Caco-2 (cell line): ENCODE results near the gene CAMSAP3. TPM values are rescaled to one million over a fixed set of nuclear protein-coding genes. Genes with fewer than 3 reads are reported as not detected.

Experiments
- BruUV-seq: library from RNA; stranded (reverse); fragments of 400-500 nt; replicated peaks from 2 replicates; lab custom pipeline; 2021; lab: Mats Ljungman, UMichigan
- CTCF ChIA-PET: fragments of 300-600 bp; sonication (Branson Sonifier 250); formaldehyde crosslinking; loops from one replicate; lab custom pipeline; 2022; ENCODE audit warnings: antibody characterized with exemption; lab: Charles Lee
- POLR2A ChIA-PET: fragments of 300-600 bp; sonication (Branson Sonifier 250); formaldehyde crosslinking; loops from one replicate; lab custom pipeline; 2022; ENCODE audit warnings: antibody characterized with exemption; lab: Charles Lee
- DNase-seq, 2 experiments: peaks; one replicate each; pipeline versions ENCODE4 v3.0.0 to v3.0.0-alpha.2; 2020 to 2022
- H3K27me3 ChIP-seq: replicated peaks from 2 replicates; pipeline ENCODE4 v1.6.0; 2011; ENCODE audit warnings: low read length; ENCODE audit not compliant: control insufficient read depth, insufficient read depth
- H3K36me3 ChIP-seq: 2 replicates; pipeline ENCODE4 v1.5.1; 2011; ENCODE audit warnings: low read length; ENCODE audit not compliant: control insufficient read depth, insufficient read depth
- H3K4me1 ChIP-seq: fragments of 250-450 bp; sonication (Bioruptor Pico); 2 replicates; pipeline ENCODE4 v1.5.1; 2020; ENCODE audit warnings: mild to moderate bottlenecking
- H3K4me3 ChIP-seq: 2 replicates; pipeline ENCODE4 v1.5.1; 2011; ENCODE audit warnings: low read depth, mild to moderate bottlenecking, control low read depth, low read length
- H3K9me3 ChIP-seq: fragments of 250-450 bp; sonication (Bioruptor Pico); 2 replicates; pipeline ENCODE4 v1.5.1; 2020; ENCODE audit warnings: mild to moderate bottlenecking, moderate library complexity
- H3K27ac Mint-ChIP-seq: one replicate; pipeline ENCODE4 v1.8.0; 2022; ENCODE audit warnings: mixed read lengths; ENCODE audit not compliant: unreplicated experiment
- H3K27me3 Mint-ChIP-seq: one replicate; pipeline ENCODE4 v1.8.0; 2022; ENCODE audit warnings: mixed read lengths; ENCODE audit not compliant: insufficient read depth, unreplicated experiment
- H3K36me3 Mint-ChIP-seq: one replicate; pipeline ENCODE4 v1.8.0; 2022; ENCODE audit warnings: mild to moderate bottlenecking, mixed read lengths; ENCODE audit not compliant: insufficient read depth, unreplicated experiment
- H3K4me1 Mint-ChIP-seq: one replicate; pipeline ENCODE4 v1.8.0; 2022; ENCODE audit warnings: low read depth, mixed read lengths; ENCODE audit not compliant: unreplicated experiment
- H3K4me3 Mint-ChIP-seq: one replicate; pipeline ENCODE4 v1.8.0; 2022; ENCODE audit warnings: mild to moderate bottlenecking, moderate library complexity, mixed read lengths; ENCODE audit not compliant: unreplicated experiment
- H3K9me3 Mint-ChIP-seq: one replicate; pipeline ENCODE4 v1.8.0; 2022; ENCODE audit warnings: mixed read lengths; ENCODE audit not compliant: unreplicated experiment
- CTCF ChIP-seq, 2 experiments: fragments of 200-600 bp in 1 of 2; IDR thresholded peaks; 1 replicate in 1 of 2; 2 replicates in 1 of 2; pipeline versions ENCODE4 v1.5.1 to v1.8.0; 2011 to 2022; ENCODE audit warnings: antibody characterized with exemption in 1 of 2, control low read depth in 1 of 2, inconsistent platforms in 1 of 2, low read depth in 1 of 2, low read length in 1 of 2, mild to moderate bottlenecking in 1 of 2, moderate library complexity in 1 of 2; ENCODE audit not compliant: insufficient read depth in 1 of 2, severe bottlenecking in 1 of 2, unreplicated experiment in 1 of 2
- intact Hi-C: fragments of 100-400 bp; cut with micrococcal nuclease; formaldehyde crosslinking; loops from one replicate; pipeline ENCODE4 v1.10.0; 2022; ENCODE audit not compliant: unreplicated experiment
- total RNA-seq: library from RNA; stranded (reverse); gene quantifications from 2 replicates; pipeline ENCODE4 v1.2.3, GENCODE V29; 2022

The CAMSAP3 gene
- total RNA-seq, 1 experiment from 2014 or later = 60.5 TPM

- TF ChIP-seq CTCF (IDR thresholded peaks at IDR 0.05; ENCODE audit: insufficient read depth in 1 of 2, low read depth in 1 of 2, low read length in 1 of 2, severe bottlenecking in 1 of 2, unreplicated experiment in 1 of 2) = no peak
- no peaks in the 10 kb centered on the region for H3K36me3 ChIP-seq
Measured at GRCh38 chr19:7559102-7559501, 36.6 kb upstream of the CAMSAP3 start.

GRCh38 chr19:7560255-7560654, 35.4 kb upstream of the CAMSAP3 start:
- Mint-ChIP-seq H3K4me3 (no peak overlapping the region), H3K36me3 (peaks cover 6% of the 10 kb centered on the region), H3K27me3 (no peaks in the 10 kb centered on the region), H3K27ac (no peak overlapping the region), H3K4me1 (no peaks in the 10 kb centered on the region), H3K9me3 (no peaks in the 10 kb centered on the region)
- TF ChIP-seq CTCF (IDR thresholded peaks at IDR 0.05; ENCODE audit: insufficient read depth in 1 of 2, low read depth in 1 of 2, low read length in 1 of 2, severe bottlenecking in 1 of 2, unreplicated experiment in 1 of 2) = no peak
- H3K27me3 ChIP-seq = no peaks in the 10 kb centered on the region
- DNase-seq = no peak
- no peaks in the 10 kb centered on the region for H3K9me3 ChIP-seq
- no peaks in the 10 kb centered on the region for H3K4me1 ChIP-seq
- POLR2A ChIA-PET = no interaction called here
- intact Hi-C loops = no loop called here
- no TSS peak for BruUV-seq
- no peak overlapping the region for H3K4me3 ChIP-seq
- CTCF ChIA-PET = interaction anchor here (0.6 kb wide), 1 partner anchor 59 kb away, joined by 3 read pairs; no protein-coding TSS in a partner anchor
- no peaks in the 10 kb centered on the region for H3K36me3 ChIP-seq

More at GRCh38 chr19:7559102-7559501, 36.6 kb upstream of the CAMSAP3 start:
- DNase-seq = no peak
- no TSS peak for BruUV-seq
- no peaks in the 10 kb centered on the region for H3K4me1 ChIP-seq
- no peaks in the 10 kb centered on the region for H3K27me3 ChIP-seq
- Mint-ChIP-seq H3K36me3 (peaks cover 6% of the 10 kb centered on the region), H3K4me3 (no peak overlapping the region), H3K27ac (no peak overlapping the region), H3K4me1 (no peaks in the 10 kb centered on the region), H3K9me3 (no peaks in the 10 kb centered on the region), H3K27me3 (no peaks in the 10 kb centered on the region)
- H3K9me3 ChIP-seq = no peaks in the 10 kb centered on the region
- H3K4me3 ChIP-seq = no peak overlapping the region
- CTCF ChIA-PET = no interaction called here
- intact Hi-C loops = no loop called here
- POLR2A ChIA-PET = no interaction called here

- Histone ChIP-seq H3K4me1 (no peaks in the 10 kb centered on the region), H3K4me3 (no peak overlapping the region), H3K9me3 (no peaks in the 10 kb centered on the region), H3K36me3 (no peaks in the 10 kb centered on the region), H3K27me3 (no peaks in the 10 kb centered on the region)
- Mint-ChIP-seq H3K9me3 (no peaks in the 10 kb centered on the region), H3K4me3 (no peak overlapping the region), H3K27ac (no peak overlapping the region), H3K4me1 (no peaks in the 10 kb centered on the region), H3K27me3 (no peaks in the 10 kb centered on the region), H3K36me3 (peaks cover 6% of the 10 kb centered on the region)
- ChIA-PET CTCF (no interaction called here), POLR2A (no interaction called here)
- intact Hi-C loops = no loop called here
- no TSS peak for BruUV-seq
- no peak for TF ChIP-seq CTCF (IDR thresholded peaks at IDR 0.05; ENCODE audit: insufficient read depth in 1 of 2, low read depth in 1 of 2, low read length in 1 of 2, severe bottlenecking in 1 of 2, unreplicated experiment in 1 of 2)
- no peak for DNase-seq
Measured at GRCh38 chr19:7561325-7561724, 34.3 kb upstream of the CAMSAP3 start.
